ENCODE measurements around the gene ERF. TPM values are rescaled to one million over a fixed set of nuclear protein-coding genes. Genes with fewer than 3 reads are reported as not detected.
A peak's percentile ranks its signal among the peaks of the same experiment; 100 is the strongest.

Gene ERF
- total RNA-seq, 1 donor from 2014 or later, result 43.1 TPM

GRCh38 chr19:42254089-42254849 lies 659 bp downstream of the ERF start:
- H3K4me1 ChIP-seq, result peaks cover 34% of the 10 kb centered on the region
- no peak overlapping the region for H3K27ac Mint-ChIP-seq
- peaks cover 2% of the 10 kb centered on the region for H3K36me3 Mint-ChIP-seq
- H3K9me3 ChIP-seq (ENCODE audit: low read depth), result no peaks in the 10 kb centered on the region
- no peaks in the 10 kb centered on the region for H3K9me3 Mint-ChIP-seq
- peak overlapping the region; percentile 84 for H3K4me3 Mint-ChIP-seq
- DNase-seq (ENCODE audit: low spot score), result peak; percentile 94
- H3K79me2 ChIP-seq (ENCODE audit: low read depth), result peaks cover 58% of the 10 kb centered on the region
- peaks cover 43% of the 10 kb centered on the region for H4K20me1 ChIP-seq (ENCODE audit: low read depth)
- no peaks in the 10 kb centered on the region for H3K36me3 ChIP-seq
- H2AFZ ChIP-seq (replicated peaks), result no peak overlapping the region
- H3K9ac ChIP-seq, result peak overlapping the region; percentile 70
- peak overlapping the region; percentile 87 for H3K4me2 ChIP-seq
- H3K27me3 Mint-ChIP-seq (ENCODE audit: insufficient read depth, low read depth), result peaks cover 18% of the 10 kb centered on the region
- no peaks in the 10 kb centered on the region for H3K27me3 ChIP-seq
- H3K27ac ChIP-seq, result peak overlapping the region; percentile 86
- TF ChIP-seq, protein P1, sequence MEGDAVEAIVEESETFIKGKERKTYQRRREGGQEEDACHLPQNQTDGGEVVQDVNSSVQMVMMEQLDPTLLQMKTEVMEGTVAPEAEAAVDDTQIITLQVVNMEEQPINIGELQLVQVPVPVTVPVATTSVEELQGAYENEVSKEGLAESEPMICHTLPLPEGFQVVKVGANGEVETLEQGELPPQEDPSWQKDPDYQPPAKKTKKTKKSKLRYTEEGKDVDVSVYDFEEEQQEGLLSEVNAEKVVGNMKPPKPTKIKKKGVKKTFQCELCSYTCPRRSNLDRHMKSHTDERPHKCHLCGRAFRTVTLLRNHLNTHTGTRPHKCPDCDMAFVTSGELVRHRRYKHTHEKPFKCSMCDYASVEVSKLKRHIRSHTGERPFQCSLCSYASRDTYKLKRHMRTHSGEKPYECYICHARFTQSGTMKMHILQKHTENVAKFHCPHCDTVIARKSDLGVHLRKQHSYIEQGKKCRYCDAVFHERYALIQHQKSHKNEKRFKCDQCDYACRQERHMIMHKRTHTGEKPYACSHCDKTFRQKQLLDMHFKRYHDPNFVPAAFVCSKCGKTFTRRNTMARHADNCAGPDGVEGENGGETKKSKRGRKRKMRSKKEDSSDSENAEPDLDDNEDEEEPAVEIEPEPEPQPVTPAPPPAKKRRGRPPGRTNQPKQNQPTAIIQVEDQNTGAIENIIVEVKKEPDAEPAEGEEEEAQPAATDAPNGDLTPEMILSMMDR (IDR thresholded peaks at IDR 0.05), result peak; percentile 13
- no peak for TF ChIP-seq EZH2phosphoT487 (IDR thresholded peaks at IDR 0.05)
- H3K4me3 ChIP-seq, result peak overlapping the region; percentile 93
- peaks cover 30% of the 10 kb centered on the region for H3K4me1 Mint-ChIP-seq
- H3F3A ChIP-seq (ENCODE audit: low read depth), result peaks cover 42% of the 10 kb centered on the region

DNA sequence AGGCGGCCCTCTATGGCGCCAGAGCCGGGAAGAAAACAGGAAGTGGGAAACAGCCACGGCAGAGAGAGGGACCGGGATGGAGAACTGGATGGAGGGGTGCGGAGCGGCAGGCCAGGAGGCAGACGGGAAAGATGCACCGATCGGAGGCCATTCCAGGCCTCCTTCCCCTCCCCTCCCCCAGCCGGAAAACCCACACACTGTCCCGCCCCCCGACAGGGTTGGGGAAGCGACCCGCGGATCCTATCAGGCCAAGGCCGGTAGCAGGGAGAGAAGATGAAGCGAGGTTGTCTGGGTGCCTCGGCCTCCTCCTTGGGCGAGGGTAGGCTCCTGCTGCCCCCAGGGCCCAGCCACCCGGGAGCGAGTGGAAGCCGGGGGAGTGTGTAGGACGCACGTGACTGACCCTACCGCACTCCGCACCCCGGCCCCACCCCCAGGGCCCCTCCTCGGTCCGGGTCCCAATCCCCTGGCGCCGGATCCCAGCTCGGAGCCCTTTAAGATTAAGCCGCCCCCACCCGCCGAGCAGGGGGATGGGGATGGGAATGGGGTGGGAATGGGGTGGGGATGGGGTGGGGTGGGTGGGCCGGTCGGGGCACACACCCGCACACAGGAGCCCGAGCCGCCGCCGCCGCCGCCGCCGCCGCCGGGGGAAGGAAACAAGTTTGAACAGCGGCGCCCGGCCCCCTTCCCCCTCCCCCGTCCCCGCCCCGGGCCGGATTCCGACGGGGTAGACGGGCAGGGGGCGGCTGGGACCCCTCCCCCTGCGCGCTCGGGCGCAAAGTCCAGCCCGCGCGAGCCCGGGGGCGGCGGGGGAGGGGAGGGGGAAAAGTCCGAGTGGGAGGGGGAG lies 1.5 kb downstream of the ERF start:
- peak; percentile 91 for DNase-seq (ENCODE audit: low spot score)
- peaks cover 62% of the 10 kb centered on the region for H3K79me2 ChIP-seq (ENCODE audit: low read depth)
- no peaks in the 10 kb centered on the region for H3K9me3 ChIP-seq (ENCODE audit: low read depth)
- no peak overlapping the region for H3K27ac Mint-ChIP-seq
- TF ChIP-seq, protein P1 (IDR thresholded peaks at IDR 0.05), result no peak
- no peak for TF ChIP-seq EZH2 (IDR thresholded peaks at IDR 0.05)
- TF ChIP-seq EZH2phosphoT487 (IDR thresholded peaks at IDR 0.05), result no peak
- H3K4me2 ChIP-seq, result peak overlapping the region; percentile 87
- H3K9ac ChIP-seq, result peak overlapping the region; percentile 70
- no peaks in the 10 kb centered on the region for H3K9me3 Mint-ChIP-seq
- peak overlapping the region; percentile 86 for H3K27ac ChIP-seq
- H3K4me3 ChIP-seq, result peak overlapping the region; percentile 93
- peaks cover 18% of the 10 kb centered on the region for H3K27me3 Mint-ChIP-seq (ENCODE audit: insufficient read depth, low read depth)
- peaks cover 51% of the 10 kb centered on the region for H4K20me1 ChIP-seq (ENCODE audit: low read depth)
- no peaks in the 10 kb centered on the region for H3K36me3 ChIP-seq
- peaks cover 2% of the 10 kb centered on the region for H3K36me3 Mint-ChIP-seq
- H3K4me1 ChIP-seq, result peaks cover 34% of the 10 kb centered on the region
- peaks cover 42% of the 10 kb centered on the region for H3F3A ChIP-seq (ENCODE audit: low read depth)
- H3K4me1 Mint-ChIP-seq, result peaks cover 30% of the 10 kb centered on the region
- peak overlapping the region; percentile 95 for H3K4me3 Mint-ChIP-seq
- H3K27me3 ChIP-seq, result no peaks in the 10 kb centered on the region
- H2AFZ ChIP-seq (replicated peaks), result no peak overlapping the region

GRCh38 chr19:42252365-42253244 lies 2.3 kb downstream of the ERF start:
- H3K9me3 Mint-ChIP-seq, result no peaks in the 10 kb centered on the region
- peak overlapping the region; percentile 70 for H3K9ac ChIP-seq
- peaks cover 60% of the 10 kb centered on the region for H4K20me1 ChIP-seq (ENCODE audit: low read depth)
- H3K27me3 ChIP-seq, result no peaks in the 10 kb centered on the region
- peaks cover 62% of the 10 kb centered on the region for H3K79me2 ChIP-seq (ENCODE audit: low read depth)
- H3K36me3 ChIP-seq, result no peaks in the 10 kb centered on the region
- H3K27ac ChIP-seq, result no peak overlapping the region
- no peaks in the 10 kb centered on the region for H3K9me3 ChIP-seq (ENCODE audit: low read depth)
- no peak for TF ChIP-seq EZH2phosphoT487 (IDR thresholded peaks at IDR 0.05)
- TF ChIP-seq, protein P1 (IDR thresholded peaks at IDR 0.05), result no peak
- no peak for TF ChIP-seq EZH2 (IDR thresholded peaks at IDR 0.05)
- DNase-seq (ENCODE audit: low spot score), result no peak
- H3K4me3 ChIP-seq, result peak overlapping the region; percentile 93
- no peak overlapping the region for H2AFZ ChIP-seq (replicated peaks)
- peaks cover 12% of the 10 kb centered on the region for H3K27me3 Mint-ChIP-seq (ENCODE audit: insufficient read depth, low read depth)
- H3K36me3 Mint-ChIP-seq, result peaks cover 2% of the 10 kb centered on the region
- H3K4me1 ChIP-seq, result peaks cover 33% of the 10 kb centered on the region
- peak overlapping the region; percentile 87 for H3K4me2 ChIP-seq
- H3K4me3 Mint-ChIP-seq, result peak overlapping the region; percentile 95
- peaks cover 30% of the 10 kb centered on the region for H3K4me1 Mint-ChIP-seq
- peak overlapping the region; percentile 97 for H3K27ac Mint-ChIP-seq
- peaks cover 44% of the 10 kb centered on the region for H3F3A ChIP-seq (ENCODE audit: low read depth)
